Thoracic aorta (tissue), 2 donors: ENCODE results near the gene DIS3L2. TPM values are rescaled to one million over a fixed set of nuclear protein-coding genes. Genes with fewer than 3 reads are reported as not detected.
"Not testable (repeated sequence)": the region's sequence is repeated elsewhere in the genome, so short reads cannot be mapped to it uniquely, and the experiment has no call there.

ENCODE experiments used
- ATAC-seq: fragments of 150-250 bp; one replicate; pipeline ENCODE4 v1.8.0; 2017; ENCODE audit warnings: low read depth; ENCODE audit not compliant: insufficient number of reproducible peaks, low FRiP score
- DNase-seq: peaks from one replicate; pipeline ENCODE4 v3.0.0-alpha.2; 2020; ENCODE audit warnings: low spot score
- H3K27ac ChIP-seq, 2 donors: fragments of 200-600 bp; sonication (generic); 1 replicate in 1 of 2; 2 replicates in 1 of 2; pipeline ENCODE4 v1.5.1; 2016; ENCODE audit warnings: mild to moderate bottlenecking in 2 of 2, moderate library complexity in 2 of 2
- H3K27me3 ChIP-seq: fragments of 200-600 bp; sonication (generic); replicated peaks from 2 replicates; pipeline ENCODE4 v1.6.0; 2016; ENCODE audit warnings: mild to moderate bottlenecking; ENCODE audit not compliant: insufficient read depth
- H3K36me3 ChIP-seq: fragments of 200-600 bp; sonication (generic); one replicate; pipeline ENCODE4 v1.5.1; 2016
- H3K4me1 ChIP-seq, 2 donors: fragments of 200-600 bp; sonication (generic); 1 replicate in 1 of 2; 2 replicates in 1 of 2; pipeline versions ENCODE4 v1.5.1 to v1.6.0; 2016; ENCODE audit warnings: low read depth in 2 of 2, mild to moderate bottlenecking in 1 of 2; ENCODE audit not compliant: control insufficient read depth in 1 of 2
- H3K4me3 ChIP-seq: fragments of 200-600 bp; sonication (generic); 2 replicates; pipeline ENCODE4 v1.5.1; 2016; ENCODE audit warnings: mild to moderate bottlenecking
- H3K9me3 ChIP-seq: fragments of 200-600 bp; sonication (generic); 2 replicates; pipeline ENCODE4 v1.5.1; 2016
- total RNA-seq, 2 donors: library from RNA; depleted of rRNA; stranded (reverse); fragments of >200 nt; gene quantifications; one replicate each; pipeline versions ENCODE4 v1.1.0 to v1.2.3, GENCODE V29; 2016
- TF ChIP-seq, protein P1 (sequence below): fragments of 200-600 bp; sonication (generic); IDR thresholded peaks from one replicate; pipeline ENCODE4 v1.5.1; 2019; ENCODE audit warnings: antibody characterized with exemption

The DIS3L2 gene
- total RNA-seq, 2 donors from 2014 or later, result 26.4 to 32.5 TPM

DNA sequence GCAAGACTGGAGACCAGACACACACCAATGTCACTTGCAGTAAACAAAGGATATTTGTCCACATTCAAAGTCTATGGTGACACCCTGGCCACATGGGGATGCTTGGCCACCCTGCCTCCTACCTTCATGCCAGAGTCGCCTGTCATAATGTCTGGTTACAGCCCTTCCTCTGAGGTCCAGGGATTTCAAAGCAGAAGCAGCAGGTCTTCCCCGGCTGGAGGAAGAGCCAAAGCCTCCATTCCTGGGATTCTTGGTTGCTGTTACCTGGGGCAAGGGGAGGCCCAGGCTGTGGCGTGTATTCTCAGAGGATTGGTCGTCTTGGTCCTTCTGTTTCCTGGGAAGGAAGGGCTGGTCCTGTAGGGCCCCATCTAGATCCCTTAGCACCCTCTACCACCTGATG is 414.7 kb downstream of the DIS3L2 start:
- Histone ChIP-seq H3K9me3 (no peaks in the 10 kb centered on the region), H3K4me3 (no peak overlapping the region), H3K36me3 (no peaks in the 10 kb centered on the region), H3K27ac (no peak overlapping the region), H3K27me3 (no peaks in the 10 kb centered on the region), H3K4me1 (no peaks in the 10 kb centered on the region)
- ATAC-seq (no peak), DNase-seq (no peak)
- TF ChIP-seq, protein P1, sequence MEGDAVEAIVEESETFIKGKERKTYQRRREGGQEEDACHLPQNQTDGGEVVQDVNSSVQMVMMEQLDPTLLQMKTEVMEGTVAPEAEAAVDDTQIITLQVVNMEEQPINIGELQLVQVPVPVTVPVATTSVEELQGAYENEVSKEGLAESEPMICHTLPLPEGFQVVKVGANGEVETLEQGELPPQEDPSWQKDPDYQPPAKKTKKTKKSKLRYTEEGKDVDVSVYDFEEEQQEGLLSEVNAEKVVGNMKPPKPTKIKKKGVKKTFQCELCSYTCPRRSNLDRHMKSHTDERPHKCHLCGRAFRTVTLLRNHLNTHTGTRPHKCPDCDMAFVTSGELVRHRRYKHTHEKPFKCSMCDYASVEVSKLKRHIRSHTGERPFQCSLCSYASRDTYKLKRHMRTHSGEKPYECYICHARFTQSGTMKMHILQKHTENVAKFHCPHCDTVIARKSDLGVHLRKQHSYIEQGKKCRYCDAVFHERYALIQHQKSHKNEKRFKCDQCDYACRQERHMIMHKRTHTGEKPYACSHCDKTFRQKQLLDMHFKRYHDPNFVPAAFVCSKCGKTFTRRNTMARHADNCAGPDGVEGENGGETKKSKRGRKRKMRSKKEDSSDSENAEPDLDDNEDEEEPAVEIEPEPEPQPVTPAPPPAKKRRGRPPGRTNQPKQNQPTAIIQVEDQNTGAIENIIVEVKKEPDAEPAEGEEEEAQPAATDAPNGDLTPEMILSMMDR, result no peak

DNA sequence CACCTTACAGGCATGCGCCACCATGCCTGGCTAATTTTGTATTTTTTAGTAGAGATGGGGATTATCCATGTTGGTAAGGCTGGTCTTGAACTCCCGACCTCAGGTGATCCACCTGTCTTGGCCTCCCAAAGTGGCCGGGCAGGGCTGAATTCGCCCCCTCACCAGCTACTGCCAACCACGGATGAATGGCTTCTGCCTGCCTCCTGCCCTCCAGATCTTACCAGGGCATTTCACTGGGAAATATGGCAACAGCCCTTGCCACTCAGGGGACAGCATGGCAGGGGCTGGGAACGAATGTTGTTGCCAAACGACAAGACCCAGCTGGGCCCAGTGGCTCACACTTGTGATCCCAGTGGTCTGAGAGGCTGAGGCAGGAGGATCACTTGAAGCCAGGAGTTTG is 415.2 kb downstream of the DIS3L2 start:
- no peak for ATAC-seq
- no peaks in the 10 kb centered on the region for H3K27me3 ChIP-seq
- DNase-seq, result no peak

DNA sequence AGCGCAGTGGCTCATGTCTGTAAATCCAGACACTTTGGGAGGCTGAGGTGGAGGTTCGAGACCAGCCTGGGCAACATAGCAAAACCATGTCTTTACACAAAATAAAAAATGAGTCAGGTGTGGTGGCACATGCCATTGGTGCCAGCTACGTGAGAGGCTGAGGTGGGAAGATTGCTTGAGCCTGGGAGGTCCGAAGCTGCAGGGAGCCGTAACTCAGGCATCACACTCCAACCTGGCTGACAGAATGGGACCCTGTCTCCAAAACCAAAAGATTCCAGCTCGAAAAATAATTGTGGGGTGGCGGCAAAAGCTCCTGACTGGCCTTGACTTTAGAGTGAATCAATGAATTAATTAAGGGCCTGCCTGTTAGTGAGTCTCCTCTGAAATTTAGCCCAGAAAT is 415.8 kb downstream of the DIS3L2 start:
- DNase-seq, result no peak
- H3K27me3 ChIP-seq, result no peaks in the 10 kb centered on the region

More for the DNA sequence above, 415.2 kb downstream of the DIS3L2 start:
- no peaks in the 10 kb centered on the region for H3K4me1 ChIP-seq
- no peaks in the 10 kb centered on the region for H3K36me3 ChIP-seq
- TF ChIP-seq, protein P1, result no peak
- H3K4me3 ChIP-seq, result no peak overlapping the region
- H3K9me3 ChIP-seq, result no peaks in the 10 kb centered on the region
- H3K27ac ChIP-seq, result no peak overlapping the region

DNA sequence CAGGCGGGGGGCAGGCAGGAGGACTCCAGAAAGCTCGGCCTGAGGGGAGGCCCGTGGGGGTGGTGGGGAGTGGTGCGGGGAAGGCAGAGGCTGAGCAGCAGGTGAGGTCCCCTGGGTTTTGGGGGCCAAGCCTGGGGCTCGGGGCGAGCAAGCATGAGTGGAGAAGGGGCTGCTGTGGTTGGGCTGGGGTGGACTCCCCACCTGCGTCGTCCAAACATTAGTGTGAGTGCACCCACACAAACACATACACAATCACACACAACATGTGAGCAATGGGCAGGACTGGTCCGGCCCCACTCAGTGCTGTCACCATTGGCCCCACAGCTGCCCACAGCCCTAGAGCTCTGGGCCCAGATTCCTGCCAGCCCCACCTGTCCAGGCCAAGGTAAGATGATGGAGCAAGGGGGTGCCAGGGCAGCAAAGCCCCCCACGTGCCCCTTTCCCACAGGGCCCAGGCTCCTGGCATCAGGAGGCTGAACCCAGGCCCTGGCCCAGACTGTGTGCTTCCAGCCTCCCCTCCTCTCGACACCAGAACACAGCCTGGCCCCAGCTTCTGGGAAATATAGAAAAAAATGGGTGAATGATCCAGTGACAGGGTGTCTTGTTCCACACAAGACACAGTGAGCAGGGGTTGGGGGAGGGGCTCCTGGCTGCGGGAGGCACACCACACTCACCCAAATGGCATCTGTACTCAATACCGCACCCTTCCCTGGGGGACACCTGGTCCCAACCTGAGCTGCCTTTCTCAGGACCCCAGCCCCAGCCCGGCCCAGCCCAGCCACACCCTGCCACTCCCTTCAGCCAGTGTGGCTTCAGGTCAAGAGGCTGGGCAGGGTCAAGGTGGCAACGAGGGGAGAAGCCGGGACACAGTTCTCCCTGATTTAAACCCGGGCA is 416.6 kb downstream of the DIS3L2 start:
- no peaks in the 10 kb centered on the region for H3K9me3 ChIP-seq
- no peaks in the 10 kb centered on the region for H3K36me3 ChIP-seq
- no peak for ATAC-seq
- DNase-seq, result no peak
- no peaks in the 10 kb centered on the region for H3K27me3 ChIP-seq
- H3K4me1 ChIP-seq, result no peaks in the 10 kb centered on the region
- TF ChIP-seq, protein P1, result no peak
- no peak overlapping the region for H3K27ac ChIP-seq
- H3K4me3 ChIP-seq, result no peak overlapping the region

More for the DNA sequence above, 415.8 kb downstream of the DIS3L2 start:
- Histone ChIP-seq H3K4me1 (no peaks in the 10 kb centered on the region), H3K36me3 (no peaks in the 10 kb centered on the region), H3K4me3 (no peak overlapping the region), H3K27ac (no peak overlapping the region), H3K9me3 (no peaks in the 10 kb centered on the region)
- TF ChIP-seq, protein P1, result no peak
- no peak for ATAC-seq

DNA sequence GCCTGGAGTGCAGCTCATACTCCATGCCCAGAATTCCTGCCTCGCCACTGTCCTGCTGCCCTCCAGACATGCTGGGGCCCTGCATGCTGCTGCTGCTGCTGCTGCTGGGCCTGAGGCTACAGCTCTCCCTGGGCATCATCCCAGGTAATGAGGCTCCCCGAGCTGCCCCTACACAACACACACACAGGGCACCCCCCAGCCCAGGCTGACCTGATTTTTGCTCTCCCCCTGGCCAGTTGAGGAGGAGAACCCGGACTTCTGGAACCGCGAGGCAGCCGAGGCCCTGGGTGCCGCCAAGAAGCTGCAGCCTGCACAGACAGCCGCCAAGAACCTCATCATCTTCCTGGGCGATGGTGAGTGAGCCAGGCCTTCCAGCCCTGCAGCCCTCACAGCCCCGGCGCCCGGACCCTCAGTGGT is 417.2 kb downstream of the DIS3L2 start, which contains the start of gene ALPP:
TSS of gene ALPP (plus strand) at position 17 of the 417 bp plus-strand sequence. CDS start at position 69, 52 bp downstream.
- not testable (repeated sequence) for H3K4me1 ChIP-seq, ATAC-seq, H3K4me3 ChIP-seq, H3K27ac ChIP-seq, H3K9me3 ChIP-seq, H3K36me3 ChIP-seq, H3K27me3 ChIP-seq, DNase-seq

DNA sequence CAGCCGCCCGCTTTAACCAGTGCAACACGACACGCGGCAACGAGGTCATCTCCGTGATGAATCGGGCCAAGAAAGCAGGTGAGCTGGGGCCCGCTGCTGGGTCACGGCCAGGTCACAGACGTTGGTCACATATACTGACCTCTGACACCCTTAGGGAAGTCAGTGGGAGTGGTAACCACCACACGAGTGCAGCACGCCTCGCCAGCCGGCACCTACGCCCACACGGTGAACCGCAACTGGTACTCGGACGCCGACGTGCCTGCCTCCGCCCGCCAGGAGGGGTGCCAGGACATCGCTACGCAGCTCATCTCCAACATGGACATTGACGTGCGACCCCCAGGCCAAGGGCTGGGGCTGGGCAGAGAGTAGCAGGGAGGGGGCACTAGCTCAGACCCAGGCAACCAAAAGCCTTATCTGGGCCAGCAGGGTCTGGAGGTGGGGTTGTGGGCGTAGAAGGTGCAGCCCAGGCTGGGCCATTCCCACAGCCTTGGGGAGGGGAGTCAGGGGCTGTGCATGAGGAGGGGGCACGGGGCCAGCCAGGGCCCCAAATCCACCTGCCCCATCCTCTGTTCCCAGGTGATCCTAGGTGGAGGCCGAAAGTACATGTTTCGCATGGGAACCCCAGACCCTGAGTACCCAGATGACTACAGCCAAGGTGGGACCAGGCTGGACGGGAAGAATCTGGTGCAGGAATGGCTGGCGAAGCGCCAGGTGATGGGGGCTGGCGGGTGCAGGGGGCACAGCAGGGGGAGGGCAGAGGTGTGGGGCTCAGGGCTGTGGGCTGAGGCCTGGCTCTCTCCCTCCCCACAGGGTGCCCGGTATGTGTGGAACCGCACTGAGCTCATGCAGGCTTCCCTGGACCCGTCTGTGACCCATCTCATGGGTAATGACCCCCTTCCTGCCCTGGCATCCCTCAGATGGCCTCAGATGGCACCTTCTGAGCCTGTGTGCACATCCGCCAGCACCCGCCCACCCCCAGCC is 418.4 kb downstream of the DIS3L2 start:
- H3K27me3 ChIP-seq, ATAC-seq, H3K36me3 ChIP-seq, H3K4me3 ChIP-seq, H3K9me3 ChIP-seq, H3K4me1 ChIP-seq, H3K27ac ChIP-seq, DNase-seq: not testable (repeated sequence)

DNA sequence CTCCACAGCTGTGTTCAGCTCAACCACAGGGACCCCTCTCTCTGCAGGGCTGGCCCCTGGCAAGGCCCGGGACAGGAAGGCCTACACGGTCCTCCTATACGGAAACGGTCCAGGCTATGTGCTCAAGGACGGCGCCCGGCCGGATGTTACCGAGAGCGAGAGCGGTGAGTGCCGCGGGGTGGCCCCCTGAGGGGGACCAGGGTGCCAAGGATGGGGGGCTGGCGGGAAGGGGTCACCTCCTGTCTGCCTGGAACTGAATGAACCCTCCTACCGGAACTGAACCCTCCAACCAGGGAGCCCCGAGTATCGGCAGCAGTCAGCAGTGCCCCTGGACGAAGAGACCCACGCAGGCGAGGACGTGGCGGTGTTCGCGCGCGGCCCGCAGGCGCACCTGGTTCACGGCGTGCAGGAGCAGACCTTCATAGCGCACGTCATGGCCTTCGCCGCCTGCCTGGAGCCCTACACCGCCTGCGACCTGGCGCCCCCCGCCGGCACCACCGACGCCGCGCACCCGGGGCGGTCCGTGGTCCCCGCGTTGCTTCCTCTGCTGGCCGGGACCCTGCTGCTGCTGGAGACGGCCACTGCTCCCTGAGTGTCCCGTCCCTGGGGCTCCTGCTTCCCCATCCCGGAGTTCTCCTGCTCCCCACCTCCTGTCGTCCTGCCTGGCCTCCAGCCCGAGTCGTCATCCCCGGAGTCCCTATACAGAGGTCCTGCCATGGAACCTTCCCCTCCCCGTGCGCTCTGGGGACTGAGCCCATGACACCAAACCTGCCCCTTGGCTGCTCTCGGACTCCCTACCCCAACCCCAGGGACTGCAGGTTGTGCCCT is 419.9 kb downstream of the DIS3L2 start:
- H3K27me3 ChIP-seq, H3K9me3 ChIP-seq, ATAC-seq, H3K4me1 ChIP-seq, H3K27ac ChIP-seq, H3K4me3 ChIP-seq, H3K36me3 ChIP-seq, DNase-seq: not testable (repeated sequence)
